ENCODE measurements around the gene TMEM50B.
"Not testable (repeated sequence)": the region's sequence is repeated elsewhere in the genome, so short reads cannot be mapped to it uniquely, and the experiment has no call there.

The TMEM50B gene

GRCh38 chr21:33477066-33477465 is 2.7 kb downstream of the TMEM50B start:
- FAIRE-seq: no peak

GRCh38 chr21:33473344-33473743 is 6.4 kb downstream of the TMEM50B start:
- no peak for FAIRE-seq

- no peak for FAIRE-seq
Measured at GRCh38 chr21:33470701-33471100, 9.1 kb downstream of the TMEM50B start.

- not testable (repeated sequence) for FAIRE-seq
Measured at GRCh38 chr21:33469183-33469582, 10.6 kb downstream of the TMEM50B start.

GRCh38 chr21:33461538-33462250 is 18.1 kb downstream of the TMEM50B start:
- FAIRE-seq: no peak

GRCh38 chr21:33458861-33459260 is 20.9 kb downstream of the TMEM50B start:
- no peak for FAIRE-seq

GRCh38 chr21:33455686-33456446 is 23.9 kb downstream of the TMEM50B start:
- no peak for FAIRE-seq

GRCh38 chr21:33452362-33452761 is 27.4 kb downstream of the TMEM50B start:
- FAIRE-seq: no peak

GRCh38 chr21:33451634-33452071 is 28.1 kb downstream of the TMEM50B start:
- no peak for FAIRE-seq

GRCh38 chr21:33449616-33450015 is 30.2 kb downstream of the TMEM50B start:
- FAIRE-seq: no peak

- not testable (repeated sequence) for FAIRE-seq
Measured at GRCh38 chr21:33446620-33447019, 33.2 kb downstream of the TMEM50B start.

- FAIRE-seq: no peak
Measured at GRCh38 chr21:33444499-33444898, 35.3 kb downstream of the TMEM50B start.

- FAIRE-seq: no peak
Measured at GRCh38 chr21:33443194-33443593, 36.6 kb downstream of the TMEM50B start.

GRCh38 chr21:33441489-33442477 is 38.0 kb downstream of the TMEM50B start:
- no peak for FAIRE-seq

GRCh38 chr21:33437140-33437539 is 42.6 kb downstream of the TMEM50B start:
- no peak for FAIRE-seq

GRCh38 chr21:33434770-33435360 is 44.9 kb downstream of the TMEM50B start:
- FAIRE-seq: no peak

- FAIRE-seq: no peak
Measured at GRCh38 chr21:33433425-33434114, 46.2 kb downstream of the TMEM50B start.

GRCh38 chr21:33433001-33433400 is 46.8 kb downstream of the TMEM50B start:
- no peak for FAIRE-seq

GRCh38 chr21:33432496-33432895 is 47.3 kb downstream of the TMEM50B start:
- FAIRE-seq: no peak

- FAIRE-seq: no peak
Measured at GRCh38 chr21:33430858-33431257, 48.9 kb downstream of the TMEM50B start.

GRCh38 chr21:33428669-33429068 is 51.1 kb downstream of the TMEM50B start:
- FAIRE-seq: no peak

- FAIRE-seq: no peak
Measured at GRCh38 chr21:33427051-33427450, 52.7 kb downstream of the TMEM50B start.

Data from TTC549 (cell line).